DMS53 treated with DMSO at 0.1 percent for 48 hours (cell line): ENCODE results near the gene ZNF689.
"Not testable (repeated sequence)": the region's sequence is repeated elsewhere in the genome, so short reads cannot be mapped to it uniquely, and the experiment has no call there.

Experiments used
- DNase-seq: peaks from one replicate; lab custom pipeline; 2025; ENCODE audit not compliant: unreplicated experiment; lab: John Stamatoyannopoulos, UW

ZNF689 gene

GRCh38 chr16:30637139-30637538 lies 26.9 kb upstream of the ZNF689 start:
- DNase-seq, result not testable (repeated sequence)

GRCh38 chr16:30636599-30636998 lies 26.4 kb upstream of the ZNF689 start:
- DNase-seq, result no peak

- DNase-seq, result no peak
Observed at GRCh38 chr16:30633526-30633925, 23.3 kb upstream of the ZNF689 start.

GRCh38 chr16:30632454-30632853 lies 22.3 kb upstream of the ZNF689 start:
- not testable (repeated sequence) for DNase-seq

GRCh38 chr16:30628628-30629540 lies 18.7 kb upstream of the ZNF689 start:
- peak; percentile 46 for DNase-seq

GRCh38 chr16:30626236-30626635 lies 16.0 kb upstream of the ZNF689 start:
- DNase-seq, result no peak

- no peak for DNase-seq
Observed at GRCh38 chr16:30623536-30624283, 13.5 kb upstream of the ZNF689 start.

GRCh38 chr16:30622455-30623032 lies 12.4 kb upstream of the ZNF689 start:
- no peak for DNase-seq

GRCh38 chr16:30621765-30622164 lies 11.6 kb upstream of the ZNF689 start:
- DNase-seq, result no peak

GRCh38 chr16:30620169-30620568 lies 10.0 kb upstream of the ZNF689 start:
- DNase-seq, result no peak

- no peak for DNase-seq
Observed at GRCh38 chr16:30619638-30620037, 9.4 kb upstream of the ZNF689 start.

GRCh38 chr16:30619202-30619601 lies 9.0 kb upstream of the ZNF689 start:
- DNase-seq, result no peak

- DNase-seq, result no peak
Observed at GRCh38 chr16:30615358-30616091, 5.3 kb upstream of the ZNF689 start.

GRCh38 chr16:30609002-30609925 lies 925 bp downstream of the ZNF689 start:
- DNase-seq, result no peak

- DNase-seq, result no peak
Observed at GRCh38 chr16:30606004-30606403, 4.2 kb downstream of the ZNF689 start.

GRCh38 chr16:30605158-30605557 lies 5.0 kb downstream of the ZNF689 start:
- DNase-seq, result no peak

GRCh38 chr16:30604316-30604947 lies 5.8 kb downstream of the ZNF689 start:
- no peak for DNase-seq

GRCh38 chr16:30603945-30604315 lies 6.3 kb downstream of the ZNF689 start:
- DNase-seq, result no peak

- DNase-seq, result no peak
Observed at GRCh38 chr16:30602616-30603277, 7.4 kb downstream of the ZNF689 start.
